K562 (cell line): ENCODE measurements around the gene ITPR3. TPM values are rescaled to one million over a fixed set of nuclear protein-coding genes. Genes with fewer than 3 reads are reported as not detected.

ENCODE experiments used
- ARID1B ChIP-seq: fragments of 450-650 bp; IDR thresholded peaks from 2 replicates; pipeline ENCODE4 v1.6.1; 2016; ENCODE audit warnings: antibody characterized with exemption, mild to moderate bottlenecking, inconsistent platforms
- CC2D1A ChIP-seq: fragments of 450-650 bp; IDR thresholded peaks from 2 replicates; pipeline ENCODE4 v1.6.1; 2017; ENCODE audit warnings: mild to moderate bottlenecking
- FOS ChIP-seq: IDR thresholded peaks from 3 replicates; pipeline ENCODE4 v1.6.1; 2011; ENCODE audit not compliant: insufficient read length; ENCODE audit errors: extremely low read depth
- FOXK1 ChIP-seq: sonication (generic); formaldehyde crosslinking; IDR thresholded peaks from 2 replicates; pipeline ENCODE4 v1.8.0; 2022; ENCODE audit warnings: missing genetic modification reagents, mild to moderate bottlenecking, borderline replicate concordance
- MTA2 ChIP-seq: fragments of 450-650 bp; IDR thresholded peaks from 2 replicates; pipeline ENCODE4 v1.6.1; 2016; ENCODE audit warnings: low read depth
- NONO ChIP-seq, 2 experiments: fragments of 200-400 bp in 1 of 2; fragments of 450-650 bp in 1 of 2; formaldehyde crosslinking in 1 of 2; IDR thresholded peaks; 2 replicates each; pipeline ENCODE4 v1.6.1; 2017; ENCODE audit warnings: low read depth in 2 of 2, mild to moderate bottlenecking in 2 of 2, moderate library complexity in 2 of 2, low read length in 1 of 2
- NR2F6 ChIP-seq: fragments of 450-650 bp; formaldehyde crosslinking; IDR thresholded peaks from 2 replicates; pipeline ENCODE4 v1.4.0; 2020; ENCODE audit warnings: mild to moderate bottlenecking
- PHB2 ChIP-seq: fragments of 450-650 bp; IDR thresholded peaks from 2 replicates; pipeline ENCODE4 v1.6.1; 2017; ENCODE audit warnings: low read depth
- PHF8 ChIP-seq: fragments of 200-600 bp; sonication (generic); IDR thresholded peaks from 2 replicates; pipeline ENCODE4 v1.6.1; 2012; ENCODE audit warnings: mixed run types, mild to moderate bottlenecking, inconsistent platforms, low read length, moderate library complexity, borderline replicate concordance
- REST ChIP-seq, 2 experiments: fragments of 450-650 bp; formaldehyde crosslinking in 1 of 2; IDR thresholded peaks; 2 replicates each; pipeline versions ENCODE4 v1.4.0 to v1.6.1; 2014 to 2020; ENCODE audit warnings: mild to moderate bottlenecking in 2 of 2, borderline replicate concordance in 1 of 2, low read depth in 1 of 2
- RHOXF2B ChIP-seq: fragments of 250-450 bp; sonication (Bioruptor Pico); conservative IDR thresholded peaks from 2 replicates; pipeline ENCODE4 v1.5.1; 2021
- SUPT5H ChIP-seq: fragments of 450-650 bp; IDR thresholded peaks from 2 replicates; pipeline ENCODE4 v1.6.1; 2016
- ZNF561 ChIP-seq: fragments of 450-650 bp; formaldehyde crosslinking; conservative IDR thresholded peaks from 2 replicates; pipeline ENCODE4 v1.4.0; 2020; ENCODE audit warnings: mild to moderate bottlenecking, moderate library complexity
- polyA plus RNA-seq, 8 experiments: library from polyadenylated mRNA; depleted of rRNA in 4 of 8; stranded (reverse) in 5 of 8; unstranded in 3 of 8; fragments of >200 nt; fragmentation: Nextera tagmentation in 2 of 8; fragmentation: Illumina TruSeq in 1 of 8; extraction: Ambion mirVana in 2 of 8; extraction: Trizol in 1 of 8; gene quantifications; 2 replicates each; pipeline versions ENCODE4 v1.2.1 to v1.2.3, GENCODE V29; 2011 to 2014; ENCODE audit warnings: inconsistent platforms in 1 of 8, missing spikeins in 1 of 8
- total RNA-seq, 7 experiments: library from RNA; depleted of rRNA in 6 of 7; stranded (reverse); fragments of >200 nt in 6 of 7; fragmentation: Illumina TruSeq in 2 of 7; extraction: Trizol in 2 of 7; gene quantifications; 2 replicates each; pipeline versions ENCODE4 v1.2.1 to v1.2.3, GENCODE V29; 2011 to 2021; ENCODE audit warnings: low replicate concordance in 1 of 7
- TF ChIP-seq, protein P1 (sequence below): fragments of 250-450 bp; sonication (Bioruptor Pico); IDR thresholded peaks from 2 replicates; pipeline ENCODE4 v1.4.0; 2020; ENCODE audit warnings: mild to moderate bottlenecking, moderate library complexity, borderline replicate concordance
- TF ChIP-seq, protein P2 (sequence below): IDR thresholded peaks from 3 replicates; pipeline ENCODE4 v1.6.1; 2011; ENCODE audit warnings: borderline replicate concordance, mild to moderate bottlenecking; ENCODE audit not compliant: insufficient read length, insufficient read depth

Gene ITPR3
- total and polyA plus RNA-seq, 9 of the 15 experiments (the other 6 are each of a cell fraction or from before 2014, with no cell fraction given): 0.39 to 35.7 (median 13.2) TPM

GRCh38 chr6:33711140-33712129 is 90.3 kb downstream of the ITPR3 start, which contains the start of gene UQCC2 (continued):
- TF ChIP-seq, protein P1, sequence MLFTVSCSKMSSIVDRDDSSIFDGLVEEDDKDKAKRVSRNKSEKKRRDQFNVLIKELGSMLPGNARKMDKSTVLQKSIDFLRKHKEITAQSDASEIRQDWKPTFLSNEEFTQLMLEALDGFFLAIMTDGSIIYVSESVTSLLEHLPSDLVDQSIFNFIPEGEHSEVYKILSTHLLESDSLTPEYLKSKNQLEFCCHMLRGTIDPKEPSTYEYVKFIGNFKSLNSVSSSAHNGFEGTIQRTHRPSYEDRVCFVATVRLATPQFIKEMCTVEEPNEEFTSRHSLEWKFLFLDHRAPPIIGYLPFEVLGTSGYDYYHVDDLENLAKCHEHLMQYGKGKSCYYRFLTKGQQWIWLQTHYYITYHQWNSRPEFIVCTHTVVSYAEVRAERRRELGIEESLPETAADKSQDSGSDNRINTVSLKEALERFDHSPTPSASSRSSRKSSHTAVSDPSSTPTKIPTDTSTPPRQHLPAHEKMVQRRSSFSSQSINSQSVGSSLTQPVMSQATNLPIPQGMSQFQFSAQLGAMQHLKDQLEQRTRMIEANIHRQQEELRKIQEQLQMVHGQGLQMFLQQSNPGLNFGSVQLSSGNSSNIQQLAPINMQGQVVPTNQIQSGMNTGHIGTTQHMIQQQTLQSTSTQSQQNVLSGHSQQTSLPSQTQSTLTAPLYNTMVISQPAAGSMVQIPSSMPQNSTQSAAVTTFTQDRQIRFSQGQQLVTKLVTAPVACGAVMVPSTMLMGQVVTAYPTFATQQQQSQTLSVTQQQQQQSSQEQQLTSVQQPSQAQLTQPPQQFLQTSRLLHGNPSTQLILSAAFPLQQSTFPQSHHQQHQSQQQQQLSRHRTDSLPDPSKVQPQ (CRISPR knock-in tag): no peak
- TF ChIP-seq MTA2 (no peak), NR2F6 (CRISPR knock-in tag) (no peak), ARID1B (no peak; the same call in 1 of the 2 replicates), FOXK1 (CRISPR knock-in tag) (no peak; the same call in 1 of the 2 replicates), PHF8 (peak; percentile 99), REST (IDR thresholded peaks at IDR 0.05; ENCODE audit: borderline replicate concordance) (peak; percentile 75; the same call in 1 of the 2 replicates), REST (CRISPR knock-in tag; IDR thresholded peaks at IDR 0.05; ENCODE audit: low read depth) (no peak), SUPT5H (peak; percentile 99), FOS (no peak), NONO (IDR thresholded peaks at IDR 0.05; ENCODE audit: low read depth in 2 of 2, low read length in 1 of 2) (peak in 1 of 2 experiments; percentile 73; a peak in 1 of 4 replicates), CC2D1A (no peak; the same call in 1 of the 2 replicates), ZNF561 (CRISPR knock-in tag) (no peak), PHB2 (no peak), RHOXF2B (no peak)
- TF ChIP-seq, protein P2, sequence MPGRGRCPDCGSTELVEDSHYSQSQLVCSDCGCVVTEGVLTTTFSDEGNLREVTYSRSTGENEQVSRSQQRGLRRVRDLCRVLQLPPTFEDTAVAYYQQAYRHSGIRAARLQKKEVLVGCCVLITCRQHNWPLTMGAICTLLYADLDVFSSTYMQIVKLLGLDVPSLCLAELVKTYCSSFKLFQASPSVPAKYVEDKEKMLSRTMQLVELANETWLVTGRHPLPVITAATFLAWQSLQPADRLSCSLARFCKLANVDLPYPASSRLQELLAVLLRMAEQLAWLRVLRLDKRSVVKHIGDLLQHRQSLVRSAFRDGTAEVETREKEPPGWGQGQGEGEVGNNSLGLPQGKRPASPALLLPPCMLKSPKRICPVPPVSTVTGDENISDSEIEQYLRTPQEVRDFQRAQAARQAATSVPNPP: no peak
